Thyroid gland (tissue), 4 donors: Measurements from ENCODE around the gene RAB31.

Experiments
- POLR2A ChIP-seq, 2 donors: fragments of 450-650 bp; IDR thresholded peaks; one replicate each; pipeline ENCODE4 v1.6.1; 2017; ENCODE audit warnings: antibody characterized with exemption in 2 of 2, mild to moderate bottlenecking in 2 of 2, moderate library complexity in 1 of 2
- TF ChIP-seq, protein P1 (sequence below), 6 experiments: fragments of 200-600 bp in 3 of 6; fragments of 450-650 bp in 3 of 6; sonication (generic) in 3 of 6; IDR thresholded peaks; one replicate each; pipeline ENCODE4 v1.5.1; 2016 to 2019; ENCODE audit warnings: antibody characterized with exemption in 6 of 6, mild to moderate bottlenecking in 2 of 6, inconsistent platforms in 1 of 6, moderate library complexity in 1 of 6

DNA sequence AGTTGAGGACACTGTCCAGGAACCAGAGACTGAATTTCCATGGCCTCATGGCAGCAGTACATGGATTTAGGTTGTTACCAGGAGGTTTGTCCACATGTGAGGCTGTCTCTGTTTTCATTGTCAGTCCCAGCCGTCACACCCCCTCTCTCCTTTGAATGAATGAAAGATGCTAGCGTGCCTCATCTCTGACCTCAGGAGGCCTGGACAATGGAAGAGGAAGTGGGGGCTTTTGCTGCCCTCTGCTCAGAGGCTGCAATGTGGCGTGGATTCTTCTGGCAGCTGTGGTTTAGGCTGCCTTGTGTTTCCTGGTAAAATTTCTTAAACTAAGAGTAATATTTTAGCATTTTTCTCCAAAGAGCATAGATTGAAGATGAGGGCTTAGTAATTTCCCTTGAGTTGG, 47.5 kb downstream of the RAB31 start:
- TF ChIP-seq, protein P1, sequence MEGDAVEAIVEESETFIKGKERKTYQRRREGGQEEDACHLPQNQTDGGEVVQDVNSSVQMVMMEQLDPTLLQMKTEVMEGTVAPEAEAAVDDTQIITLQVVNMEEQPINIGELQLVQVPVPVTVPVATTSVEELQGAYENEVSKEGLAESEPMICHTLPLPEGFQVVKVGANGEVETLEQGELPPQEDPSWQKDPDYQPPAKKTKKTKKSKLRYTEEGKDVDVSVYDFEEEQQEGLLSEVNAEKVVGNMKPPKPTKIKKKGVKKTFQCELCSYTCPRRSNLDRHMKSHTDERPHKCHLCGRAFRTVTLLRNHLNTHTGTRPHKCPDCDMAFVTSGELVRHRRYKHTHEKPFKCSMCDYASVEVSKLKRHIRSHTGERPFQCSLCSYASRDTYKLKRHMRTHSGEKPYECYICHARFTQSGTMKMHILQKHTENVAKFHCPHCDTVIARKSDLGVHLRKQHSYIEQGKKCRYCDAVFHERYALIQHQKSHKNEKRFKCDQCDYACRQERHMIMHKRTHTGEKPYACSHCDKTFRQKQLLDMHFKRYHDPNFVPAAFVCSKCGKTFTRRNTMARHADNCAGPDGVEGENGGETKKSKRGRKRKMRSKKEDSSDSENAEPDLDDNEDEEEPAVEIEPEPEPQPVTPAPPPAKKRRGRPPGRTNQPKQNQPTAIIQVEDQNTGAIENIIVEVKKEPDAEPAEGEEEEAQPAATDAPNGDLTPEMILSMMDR (IDR thresholded peaks at IDR 0.05): no peak
- TF ChIP-seq POLR2A (IDR thresholded peaks at IDR 0.05): no peak
